ENCODE measurements around the gene ACTG1.
"Not testable (repeated sequence)": the region's sequence is repeated elsewhere in the genome, so short reads cannot be mapped to it uniquely, and the experiment has no call there.

Gene ACTG1

DNA sequence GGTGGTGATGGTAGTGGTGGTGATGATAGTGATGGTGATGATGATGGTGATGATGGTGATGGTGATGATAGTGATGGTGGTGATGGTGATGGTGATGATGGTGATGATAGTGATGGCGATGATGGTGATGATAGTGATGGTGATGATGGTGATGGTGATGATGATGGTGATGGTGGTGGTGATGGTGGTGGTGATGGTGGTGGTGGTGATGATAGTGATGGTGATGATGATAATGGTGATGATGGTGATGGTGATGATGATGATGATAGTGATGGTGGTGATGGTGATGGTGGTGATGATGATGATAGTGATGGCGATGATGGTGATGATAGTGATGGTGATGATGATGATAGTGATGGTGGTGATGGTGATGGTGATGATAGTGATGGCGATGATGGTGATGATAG lies 19.4 kb upstream of the ACTG1 start:
- not testable (repeated sequence) for DNase-seq

GRCh38 chr17:81531013-81531412 lies 18.4 kb upstream of the ACTG1 start:
- not testable (repeated sequence) for DNase-seq

- no peak for DNase-seq
Measured at GRCh38 chr17:81529437-81529803, 16.8 kb upstream of the ACTG1 start.

DNA sequence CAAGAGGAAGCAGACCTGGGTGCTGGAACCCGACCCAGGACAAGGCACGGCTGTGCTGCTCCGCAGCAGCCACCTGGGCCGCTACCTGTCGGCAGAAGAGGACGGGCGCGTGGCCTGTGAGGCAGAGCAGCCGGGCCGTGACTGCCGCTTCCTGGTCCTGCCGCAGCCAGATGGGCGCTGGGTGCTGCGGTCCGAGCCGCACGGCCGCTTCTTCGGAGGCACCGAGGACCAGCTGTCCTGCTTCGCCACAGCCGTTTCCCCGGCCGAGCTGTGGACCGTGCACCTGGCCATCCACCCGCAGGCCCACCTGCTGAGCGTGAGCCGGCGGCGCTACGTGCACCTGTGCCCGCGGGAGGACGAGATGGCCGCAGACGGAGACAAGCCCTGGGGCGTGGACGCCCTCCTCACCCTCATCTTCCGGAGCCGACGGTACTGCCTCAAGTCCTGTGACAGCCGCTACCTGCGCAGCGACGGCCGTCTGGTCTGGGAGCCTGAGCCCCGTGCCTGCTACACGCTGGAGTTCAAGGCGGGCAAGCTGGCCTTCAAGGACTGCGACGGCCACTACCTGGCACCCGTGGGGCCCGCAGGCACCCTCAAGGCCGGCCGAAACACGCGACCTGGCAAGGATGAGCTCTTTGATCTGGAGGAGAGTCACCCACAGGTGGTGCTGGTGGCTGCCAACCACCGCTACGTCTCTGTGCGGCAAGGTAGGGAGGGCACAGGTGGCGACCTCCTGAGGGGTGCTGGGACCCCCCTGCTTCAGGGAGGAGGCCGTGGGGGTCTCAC lies 16.2 kb upstream of the ACTG1 start:
- no peak for DNase-seq

DNA sequence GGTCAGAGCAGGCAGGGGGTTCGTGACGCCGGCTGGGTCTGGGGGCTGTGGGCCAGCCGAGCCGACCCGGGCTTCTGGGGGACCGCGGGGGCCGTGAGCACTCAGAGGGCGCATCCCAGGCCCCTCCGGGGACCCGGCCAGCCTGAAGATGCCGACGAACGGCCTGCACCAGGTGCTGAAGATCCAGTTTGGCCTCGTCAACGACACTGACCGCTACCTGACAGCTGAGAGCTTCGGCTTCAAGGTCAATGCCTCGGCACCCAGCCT lies 15.7 kb upstream of the ACTG1 start:
- DNase-seq, result no peak

DNA sequence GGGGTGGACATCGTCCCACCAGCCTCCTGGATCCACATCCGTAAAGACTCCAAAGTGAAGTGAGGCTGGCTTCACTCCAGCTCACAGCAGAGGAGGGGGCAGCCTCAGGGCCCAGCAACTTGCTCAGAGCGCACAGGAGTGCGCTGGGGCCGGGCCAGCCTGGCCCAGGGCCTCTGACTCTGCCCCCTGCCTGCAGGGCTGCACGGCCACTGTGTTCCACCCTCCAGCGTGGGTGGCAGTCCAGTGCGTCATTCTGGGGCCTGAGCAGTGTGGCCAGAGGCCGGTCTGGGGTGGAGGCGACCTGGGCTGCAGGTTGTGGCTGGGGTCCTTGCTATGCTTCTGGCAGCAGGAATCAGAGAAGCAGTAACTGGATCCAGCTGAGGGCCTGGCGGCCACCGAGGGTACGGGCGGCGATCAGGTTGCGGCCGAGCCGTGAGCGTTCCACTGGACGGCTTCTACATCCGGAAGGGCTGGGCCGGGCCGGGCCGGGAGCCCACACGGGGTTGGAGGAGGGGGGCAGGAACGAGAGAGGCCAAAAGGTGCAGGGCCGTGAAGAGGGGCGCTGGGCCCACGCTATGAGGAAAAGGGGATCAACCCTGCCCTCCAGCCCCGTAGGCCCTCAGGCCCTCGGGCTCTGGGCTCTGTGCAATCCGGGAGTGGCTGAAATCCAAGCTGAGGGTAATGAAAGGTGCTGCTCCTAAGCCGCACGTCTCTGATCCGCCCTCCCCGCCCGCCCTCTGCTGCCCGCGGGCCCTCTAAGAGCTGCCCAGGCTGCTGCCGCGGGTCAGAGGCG lies 15.2 kb upstream of the ACTG1 start, which contains the start of gene FSCN2:
Gene FSCN2, plus strand, starts transcription at position 787 of the 793 bp plus-strand sequence. CDS start 155 bp downstream, outside the sequence.
- no peak for DNase-seq

GRCh38 chr17:81526662-81527571 lies 14.3 kb upstream of the ACTG1 start:
- DNase-seq, result no peak

DNA sequence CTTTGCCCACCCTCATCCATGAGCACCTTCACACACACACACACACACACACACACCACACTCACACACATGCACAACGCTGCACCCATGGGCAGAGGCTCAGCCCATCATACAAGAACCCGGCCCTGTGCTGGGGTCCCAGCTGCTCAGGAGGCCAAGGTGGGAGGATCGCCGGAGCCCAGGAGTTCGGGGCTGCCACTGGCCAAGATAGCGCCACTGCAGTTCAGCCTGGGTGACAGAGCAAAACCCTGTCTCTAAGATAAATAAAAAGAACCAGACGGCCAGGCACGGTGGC lies 12.2 kb upstream of the ACTG1 start:
- no peak for DNase-seq

DNA sequence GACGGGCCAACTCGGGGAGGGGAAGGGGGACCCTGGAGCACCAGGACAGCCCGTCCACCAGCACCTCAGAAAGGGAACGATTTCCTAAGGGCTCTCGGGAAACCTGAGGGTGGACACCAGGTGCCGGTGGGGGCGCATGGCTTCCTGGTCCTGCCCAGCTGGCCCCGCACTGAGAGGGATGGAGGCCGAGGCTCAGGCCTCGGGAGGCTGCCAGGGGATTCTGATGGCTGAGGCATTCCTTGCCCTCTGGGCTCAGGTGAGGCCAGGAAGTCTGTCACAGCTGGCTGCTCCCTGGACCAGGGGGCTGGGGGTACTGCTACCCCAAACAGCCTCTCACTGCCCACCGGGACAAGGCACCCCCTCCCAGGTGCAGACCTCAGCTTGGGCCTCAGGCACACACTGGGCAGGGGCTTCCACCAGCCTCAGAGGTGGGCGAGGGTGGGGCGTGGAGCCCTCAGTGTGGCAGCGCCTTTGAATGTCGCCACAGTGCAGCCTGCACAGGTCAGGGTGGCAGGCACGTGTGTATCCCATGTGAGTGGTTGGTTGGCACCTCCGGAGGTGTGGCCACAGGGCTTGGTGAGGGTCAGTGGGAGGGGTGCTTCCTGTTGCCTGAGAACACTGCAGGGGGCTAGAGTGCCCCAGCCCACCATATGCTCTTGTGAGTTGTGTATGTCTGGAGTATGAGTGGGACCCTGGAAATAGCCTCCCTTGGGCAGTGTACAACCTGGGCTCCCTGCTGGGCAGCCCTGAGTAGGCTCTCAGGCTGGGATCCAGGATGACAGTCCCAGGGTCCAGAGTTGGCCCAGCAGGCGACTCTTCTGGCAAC lies 11.7 kb upstream of the ACTG1 start:
- DNase-seq, result no peak

GRCh38 chr17:81523402-81524038 lies 10.9 kb upstream of the ACTG1 start:
- DNase-seq, result no peak

DNA sequence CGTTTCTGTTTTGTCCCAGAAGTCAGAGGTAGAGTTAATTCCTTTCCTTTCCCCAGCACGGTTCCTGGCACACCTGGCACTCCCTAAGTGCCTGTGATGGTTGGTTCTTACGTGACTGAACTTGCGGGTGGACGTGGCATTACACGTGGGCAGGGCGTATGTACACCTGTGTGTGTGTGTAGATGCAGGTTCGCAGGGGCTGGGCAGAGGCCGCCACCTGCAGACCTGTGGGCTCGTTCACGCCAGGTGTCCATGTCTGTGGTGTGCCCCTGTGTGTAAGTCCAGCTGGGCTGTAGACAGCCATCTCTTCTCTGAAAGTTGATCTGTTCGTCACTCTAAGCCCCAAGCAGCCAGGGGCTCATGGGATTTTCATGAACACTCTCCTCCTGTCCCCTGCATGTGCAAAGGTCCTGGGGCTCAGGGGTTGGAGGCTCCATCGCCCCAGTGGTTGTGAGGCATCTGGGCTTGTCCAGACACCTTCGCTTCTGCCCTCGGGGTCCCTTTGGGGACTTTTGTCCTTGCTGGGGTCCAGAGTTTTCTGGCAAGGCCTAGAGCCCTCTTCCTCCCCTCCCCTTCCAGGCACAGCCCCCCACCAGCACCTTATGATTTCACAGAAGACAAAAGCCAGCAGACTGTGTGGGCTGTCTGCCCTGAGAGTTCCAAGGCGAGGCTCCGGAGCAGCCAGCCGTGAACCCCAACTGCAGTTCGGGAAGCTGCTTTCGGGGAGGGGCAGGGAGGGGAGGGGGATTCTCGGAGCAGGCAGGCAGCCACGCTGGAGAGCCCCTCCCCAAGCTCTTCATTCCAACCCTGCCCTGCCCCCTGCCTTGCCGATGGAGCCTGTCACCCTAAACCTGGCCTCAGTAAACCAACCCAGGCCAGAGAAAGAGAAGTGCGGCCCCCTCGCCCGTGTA lies 10.1 kb upstream of the ACTG1 start:
- peak; percentile 60 for DNase-seq

GRCh38 chr17:81520021-81520901 lies 7.7 kb upstream of the ACTG1 start:
- DNase-seq, result no peak

DNA sequence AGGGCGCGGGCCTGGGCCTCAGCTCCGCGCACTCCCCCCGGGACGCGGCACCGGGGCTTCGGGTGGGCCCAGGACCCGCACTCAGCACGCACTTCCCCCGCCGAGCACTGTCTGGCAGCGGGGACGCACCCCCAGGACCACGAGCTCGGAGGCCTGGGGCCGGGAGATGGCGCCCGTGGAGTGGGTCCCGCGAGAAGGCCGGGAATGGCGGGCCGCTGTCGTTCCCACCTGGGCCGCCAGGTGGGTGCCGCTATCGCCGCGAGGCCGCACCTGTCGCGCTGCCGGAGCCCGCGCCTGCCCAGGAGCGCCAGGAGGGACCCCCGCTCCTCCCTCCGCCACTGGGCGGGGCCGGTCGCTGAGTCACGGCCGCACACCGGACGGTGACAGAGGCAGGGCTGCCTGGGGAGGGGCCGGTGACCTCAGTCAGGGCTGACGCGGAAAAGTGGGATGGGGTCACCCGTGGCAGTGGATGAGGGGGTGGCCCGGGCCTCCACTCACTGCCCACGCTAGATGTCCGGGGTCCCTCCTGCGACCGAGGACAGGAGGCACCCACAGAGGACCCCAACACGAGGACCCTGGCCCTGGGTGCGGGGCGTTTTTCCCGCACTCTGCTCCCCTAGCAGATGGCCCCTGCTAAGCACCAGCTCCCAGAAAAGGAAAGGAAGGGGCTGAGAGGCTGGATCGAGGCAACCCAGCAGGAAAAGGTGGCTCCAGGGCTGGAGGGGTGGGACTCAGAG lies 6.9 kb upstream of the ACTG1 start:
- peak; percentile 25 for DNase-seq

DNA sequence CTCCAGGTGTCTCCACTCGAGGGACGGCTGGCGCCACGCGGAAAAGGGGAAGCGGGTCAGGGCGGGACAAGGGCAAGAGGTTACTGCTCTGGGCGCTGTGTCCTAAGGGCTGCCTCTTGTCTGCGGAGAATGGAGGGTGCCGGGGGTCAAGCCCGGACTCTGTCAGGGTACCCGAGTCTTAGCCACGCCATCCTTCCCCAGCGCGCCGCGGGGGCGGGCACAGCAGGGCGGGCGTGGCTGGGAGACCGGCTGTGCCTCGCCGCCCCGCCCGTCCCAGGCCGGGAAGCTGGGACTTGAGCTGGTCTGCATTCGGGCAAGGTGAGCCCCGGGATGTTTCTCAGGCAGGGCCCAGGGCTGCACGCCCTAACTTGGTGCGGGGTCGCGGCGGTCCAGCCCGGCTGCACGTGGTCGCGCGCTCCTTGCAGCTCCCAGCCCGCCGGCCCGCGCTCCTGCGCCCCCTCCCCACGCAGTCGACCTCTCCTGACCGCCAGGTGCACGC lies 6.2 kb upstream of the ACTG1 start:
- peak; percentile 37 for DNase-seq

GRCh38 chr17:81518113-81518784 lies 5.7 kb upstream of the ACTG1 start:
- DNase-seq, result no peak

DNA sequence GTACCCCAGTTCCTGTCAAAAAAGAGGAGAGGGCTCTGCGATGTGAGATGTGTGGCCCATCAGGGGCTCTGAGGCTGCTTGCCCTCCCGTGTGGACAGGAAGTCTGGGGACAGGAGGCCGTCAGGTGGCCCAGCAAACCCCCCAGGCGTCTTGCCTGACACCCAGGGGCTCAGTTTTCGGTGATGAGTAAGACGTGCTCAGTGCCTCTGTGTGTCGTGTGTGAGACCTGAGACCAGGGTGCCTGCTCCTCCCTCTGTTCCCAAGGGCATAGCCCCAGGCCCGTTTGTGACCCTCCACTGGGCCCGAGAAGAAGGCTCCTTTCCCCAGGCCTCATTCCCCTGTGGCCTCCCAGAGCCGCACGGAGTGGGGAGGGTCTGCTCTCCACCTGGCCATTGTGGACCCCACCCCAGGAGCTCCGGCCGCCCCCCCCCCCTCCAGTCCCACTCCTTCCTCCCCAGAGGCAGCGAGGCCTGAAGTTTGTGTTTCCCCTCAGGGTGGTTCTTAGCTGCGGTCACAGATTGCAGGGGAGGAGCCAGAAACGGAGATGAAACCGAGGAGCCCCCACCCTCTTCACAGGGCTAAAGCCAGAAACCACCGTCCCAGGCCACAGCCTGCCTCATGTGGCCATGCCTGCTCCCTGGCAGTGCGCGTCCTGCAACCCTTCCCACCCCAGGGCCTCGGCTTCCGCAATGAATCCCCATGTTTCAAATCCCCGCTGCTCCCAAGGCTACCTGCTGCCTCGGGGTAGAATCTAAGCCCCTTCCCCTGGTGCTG lies 4.9 kb upstream of the ACTG1 start:
- no peak for DNase-seq

DNA sequence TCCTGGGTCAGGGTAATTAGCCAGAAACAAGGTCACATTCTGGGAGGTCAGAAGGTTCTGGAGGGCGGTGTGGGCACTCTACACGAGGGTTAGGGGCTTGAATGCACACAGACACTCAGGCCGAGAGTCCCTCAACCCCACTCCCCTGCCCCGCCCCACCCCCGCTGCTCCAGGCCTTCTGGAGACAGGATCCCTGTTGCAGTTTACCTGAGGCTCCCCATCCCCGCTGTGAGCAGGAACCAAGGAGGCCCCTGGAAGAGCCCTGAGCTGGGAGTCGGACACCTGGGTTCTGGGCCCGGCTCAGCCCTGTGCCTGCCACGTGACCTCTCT lies 4.4 kb upstream of the ACTG1 start:
- no peak for DNase-seq

DNA sequence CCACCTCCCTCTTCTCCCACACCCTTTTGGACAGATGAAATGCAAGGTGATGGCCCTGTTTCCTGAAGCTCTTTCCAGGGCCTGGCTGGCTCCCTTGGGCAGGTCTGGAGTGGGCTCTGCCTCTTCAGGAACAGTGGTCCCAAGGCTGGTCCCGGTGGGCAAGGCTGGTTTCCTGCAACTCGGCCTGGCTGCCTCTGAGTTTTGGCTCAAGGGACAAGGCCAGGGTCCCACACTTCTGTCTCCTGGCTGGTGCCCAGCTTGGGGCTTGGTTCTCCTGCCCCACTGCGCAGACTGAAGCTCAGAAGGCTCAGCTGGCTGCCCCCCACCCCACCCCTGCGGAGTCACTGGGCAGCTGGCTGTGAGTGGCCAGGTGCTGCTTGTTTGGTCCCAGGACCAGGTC lies 3.8 kb upstream of the ACTG1 start:
- no peak for DNase-seq
